T-helper 22 cell (primary cell): ENCODE results near the gene FLNA.

ENCODE experiments used
- DNase-seq: peaks from one replicate; pipeline ENCODE4 v3.0.0-alpha.2; 2020; ENCODE audit warnings: low read depth

The FLNA gene

DNA sequence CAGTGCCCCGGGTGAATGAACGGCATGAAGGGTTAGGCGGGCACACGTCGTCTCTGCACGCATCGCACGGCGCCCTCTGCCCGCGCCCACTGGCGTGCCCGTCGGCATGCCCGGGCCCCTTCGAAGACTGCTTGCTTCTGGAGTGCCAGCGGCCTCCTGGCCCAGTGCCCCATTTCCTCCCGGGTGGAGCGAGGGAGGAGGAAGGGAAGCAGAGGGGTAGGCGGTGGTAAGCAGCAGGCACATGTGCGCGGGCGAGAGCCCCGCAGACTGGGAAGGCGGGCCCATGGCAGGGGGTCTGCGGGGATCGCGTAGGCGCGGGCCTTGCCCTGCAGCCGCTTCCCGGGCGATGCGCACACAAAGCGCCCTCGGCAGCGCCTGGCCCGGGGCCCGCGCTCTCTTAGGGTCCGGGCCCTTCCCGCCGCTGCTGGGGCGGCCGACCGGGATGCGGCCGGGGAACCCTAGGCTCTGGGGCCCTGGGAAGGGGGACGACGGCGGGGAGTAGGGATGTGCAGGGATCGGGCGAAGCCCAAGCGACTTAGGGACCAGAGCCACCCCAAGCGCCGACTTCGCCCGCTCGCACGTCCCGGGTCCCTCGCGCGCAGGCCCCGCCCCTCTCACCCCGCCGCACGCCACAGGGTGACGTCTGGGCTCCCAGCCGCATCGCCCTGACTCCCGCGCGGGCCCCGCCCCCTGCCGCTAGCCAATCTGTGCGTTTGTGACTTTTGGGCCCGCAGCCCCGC lies 3.8 kb upstream of the FLNA start:
- peak; percentile 95 for DNase-seq

DNA sequence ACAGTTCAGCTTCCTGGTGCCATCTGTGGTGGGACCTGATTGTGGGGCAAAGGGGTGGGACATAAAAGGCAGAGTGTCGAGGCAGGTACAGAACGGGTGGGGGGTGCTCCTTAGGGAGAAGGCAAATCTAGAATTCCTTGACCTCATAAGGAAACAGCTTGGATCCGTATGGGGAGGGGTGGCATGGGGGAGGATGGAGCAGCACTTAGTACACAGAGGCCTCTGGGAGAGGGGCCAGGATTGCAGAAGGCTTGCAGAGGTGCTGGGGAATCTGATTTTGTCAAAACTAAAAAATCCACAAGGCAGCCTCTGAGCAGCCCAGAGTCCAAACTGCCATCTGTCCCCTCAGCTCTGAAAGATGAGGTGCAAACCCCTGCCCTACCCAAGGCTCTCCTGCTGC lies 2.3 kb upstream of the FLNA start:
- no peak for DNase-seq

DNA sequence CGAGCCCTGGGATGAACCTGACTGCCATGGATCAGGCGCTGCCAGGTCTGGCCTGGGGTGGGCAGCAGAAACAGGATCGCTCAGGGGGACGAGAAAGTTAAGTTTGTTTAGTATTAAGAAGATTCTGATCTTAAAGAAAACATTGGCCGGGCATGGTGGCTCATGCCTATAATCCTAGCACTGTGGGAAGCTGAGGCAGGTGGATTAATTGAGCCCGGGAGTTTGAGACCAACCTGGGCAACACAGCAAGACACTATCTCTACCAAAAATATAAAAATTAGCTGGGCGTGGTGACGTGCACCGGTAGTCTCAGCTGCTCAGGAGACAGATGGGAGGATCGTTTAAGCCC lies 696 bp upstream of the FLNA start:
- no peak for DNase-seq

DNA sequence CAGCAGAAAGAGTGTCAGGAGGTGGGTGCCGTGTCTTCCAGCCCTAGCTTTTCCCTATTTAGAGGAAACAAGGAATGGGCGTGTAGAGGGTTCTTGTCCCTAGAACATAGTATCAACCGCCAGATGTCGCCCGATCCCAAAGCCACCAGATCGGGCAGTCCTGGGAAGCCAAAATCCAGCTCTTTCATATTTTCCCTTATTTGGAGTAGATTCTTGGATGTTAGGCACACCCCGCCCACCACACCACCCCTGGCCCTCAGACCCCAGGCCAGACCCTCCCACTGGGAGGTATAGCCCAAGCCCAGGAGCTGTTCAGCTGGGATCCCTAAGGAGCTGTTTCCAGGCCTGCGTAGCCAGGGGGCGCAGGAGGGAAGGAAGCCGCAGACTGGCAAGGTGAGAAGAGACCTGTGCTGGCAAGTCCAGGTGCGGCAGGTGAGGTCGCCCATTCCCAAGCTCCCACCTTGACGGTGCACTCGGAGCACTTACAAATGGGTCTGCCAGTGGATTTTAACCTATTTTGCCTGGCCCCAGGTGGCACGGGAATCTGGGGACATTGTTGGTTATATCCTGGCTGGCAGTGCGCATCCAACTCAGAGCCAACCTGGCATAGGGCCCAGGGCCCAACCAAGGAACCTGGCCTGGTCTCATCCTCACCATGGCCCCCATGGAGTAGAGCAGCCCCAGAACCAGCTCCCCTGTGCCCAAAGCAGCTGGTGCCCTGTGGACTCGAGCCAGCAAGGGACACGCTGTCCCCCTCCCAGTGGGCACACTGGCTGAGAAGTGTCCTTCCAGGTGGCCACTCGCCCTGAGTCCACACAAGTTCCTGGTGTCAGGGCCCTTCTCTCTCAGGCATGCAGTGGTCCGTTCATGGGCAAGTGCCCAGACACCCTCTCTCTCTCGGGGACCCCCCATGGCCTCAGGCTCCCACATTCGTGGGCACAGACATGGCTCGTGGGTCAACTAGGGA lies 811 bp downstream of the FLNA start:
- no peak for DNase-seq

DNA sequence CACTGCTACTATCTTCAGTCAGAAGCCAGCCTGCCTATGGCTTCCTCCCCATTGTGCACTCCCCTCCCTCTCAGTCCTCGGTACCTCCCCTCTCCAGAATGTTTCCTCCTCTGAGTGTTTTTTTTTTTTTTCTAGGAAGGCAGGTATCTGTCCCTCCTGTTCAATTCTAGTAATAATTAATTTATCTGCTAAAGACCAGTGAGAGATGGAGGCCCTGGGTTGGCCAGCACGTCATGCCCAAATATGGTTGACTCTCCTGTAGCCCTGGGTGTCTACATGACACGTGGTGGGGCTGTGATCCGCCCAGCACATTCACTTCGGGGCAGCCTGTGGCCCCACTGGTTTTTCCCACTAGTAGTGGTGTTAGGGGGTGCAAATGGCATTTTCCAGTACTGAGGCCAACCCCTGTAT lies 1.8 kb downstream of the FLNA start:
- peak; percentile 41 for DNase-seq

DNA sequence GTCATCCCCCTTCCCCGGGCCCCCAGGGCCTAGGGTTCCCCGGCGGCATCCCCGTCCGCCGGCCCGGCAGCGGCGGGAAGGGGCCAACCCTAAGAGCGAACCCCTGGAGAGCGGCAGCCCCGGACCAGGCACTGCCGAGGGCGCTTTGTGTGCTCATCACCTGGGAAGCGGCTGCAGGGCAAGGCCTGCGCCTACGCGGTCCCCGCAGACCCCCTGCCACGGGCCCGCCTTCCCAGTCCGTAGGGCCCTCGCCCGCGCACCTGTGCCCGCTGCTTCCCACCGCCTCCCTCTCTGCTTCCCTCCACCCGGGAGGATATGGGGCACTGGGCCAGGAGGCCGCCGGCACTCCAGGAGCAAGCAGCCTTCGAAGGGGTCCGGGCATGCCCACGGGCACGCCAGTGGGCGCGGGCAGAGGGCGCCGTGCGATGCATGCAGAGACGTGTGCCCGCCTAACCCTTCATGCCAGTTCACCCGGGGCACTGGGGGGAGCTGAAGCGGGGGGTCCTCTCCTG lies 2.6 kb downstream of the FLNA start:
- no peak for DNase-seq

DNA sequence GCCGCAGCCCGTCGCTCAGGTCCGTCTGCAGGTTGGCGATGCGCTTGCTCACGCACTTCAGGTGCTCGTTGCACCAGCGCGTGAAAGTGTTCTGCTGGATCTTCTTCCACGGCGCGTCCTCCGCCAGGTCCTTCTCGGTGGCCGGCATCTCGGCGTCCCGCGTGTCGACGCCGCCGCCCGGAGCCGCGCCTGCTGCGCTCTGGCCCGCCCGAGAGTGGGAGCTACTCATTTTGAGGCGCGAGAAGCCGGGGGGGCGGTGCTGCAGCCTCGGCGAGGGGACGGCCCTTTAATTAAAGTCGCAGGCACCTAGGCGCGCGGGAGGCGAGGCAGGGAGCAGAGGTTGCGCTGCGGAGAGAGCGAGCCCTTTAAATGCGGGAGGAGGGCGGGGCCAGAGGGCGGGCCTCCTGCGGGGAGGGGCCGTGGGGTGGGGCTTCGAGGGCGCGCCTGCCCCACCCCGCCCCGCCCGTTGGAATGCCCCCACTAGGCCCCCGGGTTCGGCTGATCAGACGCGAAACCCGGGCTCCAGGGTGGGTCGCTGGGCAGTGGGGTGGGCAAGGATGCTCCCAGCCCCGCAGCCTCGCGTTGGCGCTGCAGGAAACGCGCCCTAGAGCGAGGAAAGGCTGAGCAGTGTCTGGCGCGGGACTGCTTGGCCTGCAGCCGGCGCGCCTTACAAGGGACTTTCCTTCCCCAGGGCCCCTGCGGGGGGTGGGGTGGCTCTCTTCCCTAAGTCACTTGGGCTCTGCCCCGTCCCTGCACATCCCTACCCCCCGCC lies 3.2 kb downstream of the FLNA start:
- peak; percentile 88 for DNase-seq

DNA sequence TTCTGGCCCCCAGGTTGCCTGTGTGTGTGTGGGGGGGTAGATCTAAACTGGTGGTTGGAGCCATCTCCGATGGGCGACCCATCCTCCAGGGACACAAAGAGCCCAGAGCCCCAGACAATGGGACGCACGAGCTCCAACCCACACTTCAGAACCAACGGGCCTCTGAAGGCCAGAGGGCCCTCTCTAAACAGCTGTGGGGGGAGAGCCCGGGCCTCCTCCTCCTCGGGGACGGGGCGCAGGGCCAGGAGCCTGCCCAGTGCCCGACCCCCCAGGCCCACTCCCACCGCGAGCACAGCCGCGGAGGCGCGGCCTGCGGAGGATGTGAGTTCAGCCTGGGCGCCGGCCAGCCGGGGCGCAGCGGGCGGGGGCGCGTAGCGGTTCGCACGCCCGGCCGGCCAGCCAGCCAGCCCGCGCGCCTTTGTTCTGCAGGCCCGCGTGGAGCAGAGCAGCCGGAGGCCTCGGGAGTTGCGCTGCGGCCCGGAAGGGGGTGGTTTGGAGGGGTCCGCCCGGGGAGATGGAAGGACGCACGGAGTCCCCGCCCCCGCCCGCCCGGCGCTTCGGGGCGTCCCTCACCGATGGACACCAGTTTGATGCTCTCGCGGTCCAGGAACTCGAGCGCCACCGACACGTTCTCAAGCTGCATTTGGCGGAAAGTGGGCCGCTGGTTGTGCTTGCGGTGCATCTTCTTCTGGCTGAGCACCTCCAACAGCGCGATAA lies 4.0 kb downstream of the FLNA start:
- DNase-seq: no peak

DNA sequence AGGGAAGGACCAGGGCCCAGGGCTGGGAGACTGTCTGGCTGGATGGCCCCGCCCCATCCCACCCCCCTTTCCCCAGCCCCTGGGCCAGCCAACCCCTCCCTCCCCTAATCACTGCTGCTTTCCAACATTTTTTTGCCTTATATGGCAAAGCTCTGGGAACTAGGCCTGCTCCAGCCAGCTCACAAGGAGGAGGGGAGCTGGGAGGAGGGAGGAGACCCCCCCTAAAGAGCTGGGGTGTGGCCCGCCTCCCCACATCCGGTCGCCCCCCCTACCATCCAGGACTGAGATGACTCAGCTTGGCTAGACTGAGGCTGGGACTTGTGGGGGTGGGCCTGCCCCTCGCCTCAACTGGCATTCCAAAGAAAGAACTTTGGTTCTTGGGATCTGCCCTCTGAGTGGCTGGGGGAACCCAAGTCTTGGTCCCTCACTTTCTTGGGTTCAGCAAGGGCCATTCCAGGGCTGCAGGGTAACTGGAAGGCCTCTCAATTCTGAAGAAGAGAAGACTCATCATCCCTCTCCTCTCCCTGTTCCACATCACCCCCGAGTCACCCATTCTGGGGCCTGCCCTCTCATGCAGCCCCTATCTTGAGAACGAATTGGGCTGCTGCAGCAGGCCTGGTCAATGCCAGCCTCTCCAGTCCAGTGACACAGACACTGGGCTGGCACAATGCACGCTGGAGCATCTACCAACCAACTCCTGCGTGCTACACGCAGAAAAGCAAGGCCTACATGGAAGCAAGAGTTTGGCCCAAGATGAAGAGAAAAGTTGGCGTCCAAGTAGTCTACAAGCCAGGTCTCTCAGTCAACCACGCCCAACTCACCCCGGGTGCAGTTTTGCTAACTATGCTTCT lies 4.8 kb downstream of the FLNA start:
- DNase-seq: peak; percentile 80

DNA sequence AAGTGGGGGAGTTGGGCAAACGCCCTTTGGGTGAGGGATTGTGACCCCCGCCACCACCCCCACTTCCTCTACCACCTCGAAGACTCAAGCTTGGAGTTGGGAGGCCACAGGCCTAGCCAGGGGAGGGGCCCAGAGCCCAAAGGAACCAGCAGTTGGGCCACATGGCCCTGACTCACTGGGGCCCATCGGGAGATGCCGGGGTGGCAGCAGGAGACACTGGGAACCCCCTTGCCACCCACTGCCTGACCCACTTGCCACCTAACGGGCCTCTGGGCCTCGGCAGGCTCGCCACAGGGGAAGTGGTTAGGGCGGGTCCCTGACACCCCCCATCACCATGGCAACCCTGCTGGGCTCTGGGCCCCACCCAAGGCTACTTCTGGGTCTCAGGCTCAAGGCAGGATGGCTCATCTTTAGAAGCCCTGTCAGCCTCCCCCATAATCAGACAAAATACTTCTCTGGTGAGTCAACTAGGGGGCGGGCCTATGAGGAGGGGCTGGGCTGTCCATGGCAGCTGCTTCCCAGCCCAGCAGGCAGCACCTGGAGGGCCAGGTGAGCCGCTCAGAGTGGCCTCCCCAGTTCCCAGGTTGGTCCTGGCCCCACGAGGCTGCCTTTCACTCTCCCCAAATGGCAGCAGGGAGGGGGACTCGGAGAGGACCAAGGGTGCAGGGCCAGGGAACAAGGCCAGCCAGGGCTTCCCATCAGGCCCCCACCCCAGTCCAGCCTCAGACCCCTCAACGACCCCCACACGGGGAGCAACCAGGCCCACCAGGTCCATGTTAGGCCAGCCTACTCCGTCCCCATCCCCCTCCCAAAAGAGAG lies 5.6 kb downstream of the FLNA start:
- DNase-seq: peak; percentile 97

DNA sequence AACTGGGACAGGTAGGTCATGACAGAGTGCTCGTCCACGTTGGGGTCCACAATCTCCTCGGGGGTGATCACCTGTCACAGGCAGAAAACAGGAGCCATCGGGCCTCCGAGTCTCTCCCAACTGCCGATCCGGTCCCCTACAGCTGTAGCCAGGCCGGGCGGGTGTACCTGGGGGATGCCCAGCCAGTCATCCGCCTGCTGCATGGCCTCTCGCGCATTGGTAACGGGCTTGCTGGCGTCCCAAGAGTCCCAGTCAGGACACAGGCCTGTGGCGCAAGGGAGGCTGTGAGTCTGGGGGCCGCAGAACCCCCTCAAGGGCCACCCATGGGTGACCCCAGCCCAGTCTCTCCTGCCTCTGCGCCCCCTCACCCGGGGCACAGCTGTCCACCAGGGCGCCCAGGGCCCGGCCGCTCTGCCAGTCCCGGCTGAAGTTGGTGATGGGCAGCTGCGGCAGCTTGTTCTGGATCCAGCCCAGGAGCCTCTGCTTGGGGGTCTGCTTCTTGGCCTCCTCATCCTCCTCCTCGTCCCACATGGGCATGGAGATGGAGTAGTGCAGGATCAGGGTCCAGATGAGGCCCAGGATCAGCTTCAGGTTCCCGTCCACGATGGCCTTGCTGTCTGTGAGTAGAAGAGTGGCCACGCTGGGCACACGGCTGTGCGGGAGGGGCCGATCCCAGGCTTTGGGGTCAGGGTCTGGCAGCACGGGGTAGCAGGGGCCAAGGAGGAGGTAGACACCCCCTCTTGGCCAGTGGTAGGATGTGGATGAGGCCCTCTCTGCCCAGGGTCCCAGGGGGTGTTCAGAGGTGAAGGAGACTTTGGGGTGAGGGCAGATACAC lies 6.7 kb downstream of the FLNA start:
- no peak for DNase-seq

DNA sequence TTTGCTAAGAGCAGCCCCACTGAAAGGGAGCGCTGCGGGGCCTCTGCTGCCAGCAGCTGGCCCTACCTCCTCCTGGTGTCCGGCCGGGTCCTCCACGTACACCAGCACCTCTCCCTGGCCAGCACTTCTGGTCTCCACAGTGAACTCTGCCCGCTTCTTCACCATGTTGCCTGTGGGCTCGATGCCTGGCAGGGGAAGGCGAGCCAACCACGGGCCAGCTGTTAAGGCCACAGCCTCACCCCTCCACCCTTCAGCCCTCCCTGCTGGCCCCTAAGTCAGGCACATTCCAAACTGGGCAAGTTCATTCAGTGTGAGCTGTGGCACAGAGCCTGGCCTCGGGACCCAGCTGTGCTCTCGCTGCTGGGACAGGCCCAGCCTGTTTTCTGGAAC lies 7.8 kb downstream of the FLNA start:
- no peak for DNase-seq

DNA sequence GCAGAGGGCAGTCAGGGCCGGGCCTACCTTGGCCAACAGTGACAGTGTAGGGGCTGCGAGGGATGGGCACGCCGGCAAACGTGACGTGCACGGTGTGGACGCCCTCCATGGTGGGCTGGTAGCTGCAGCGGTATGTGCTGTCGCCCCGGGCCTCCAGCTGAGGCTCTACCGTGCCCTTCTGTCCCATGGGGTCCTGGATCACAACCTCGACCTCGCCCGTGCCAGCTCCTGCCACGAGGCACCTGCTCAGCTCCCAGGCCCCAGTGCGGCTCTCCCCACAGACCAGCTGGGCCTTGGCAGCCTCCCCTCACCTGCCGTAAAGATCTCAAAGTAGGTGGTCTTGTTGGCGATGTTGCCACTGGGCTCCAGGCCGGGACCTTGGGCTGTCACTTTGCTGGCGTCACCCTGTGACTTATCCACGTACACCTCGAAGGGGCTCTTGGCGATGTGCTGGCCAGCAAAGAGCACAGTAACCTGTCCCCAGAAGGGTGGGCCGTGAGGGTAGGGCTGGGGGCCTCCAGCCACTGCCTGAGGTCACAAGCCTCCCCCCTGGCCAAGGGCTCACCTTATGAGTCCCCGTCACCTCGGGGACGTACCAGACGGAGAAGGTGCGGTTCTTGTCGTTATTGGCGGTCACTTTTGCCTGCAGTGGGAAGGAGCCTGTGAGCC lies 8.3 kb downstream of the FLNA start:
- DNase-seq: no peak

DNA sequence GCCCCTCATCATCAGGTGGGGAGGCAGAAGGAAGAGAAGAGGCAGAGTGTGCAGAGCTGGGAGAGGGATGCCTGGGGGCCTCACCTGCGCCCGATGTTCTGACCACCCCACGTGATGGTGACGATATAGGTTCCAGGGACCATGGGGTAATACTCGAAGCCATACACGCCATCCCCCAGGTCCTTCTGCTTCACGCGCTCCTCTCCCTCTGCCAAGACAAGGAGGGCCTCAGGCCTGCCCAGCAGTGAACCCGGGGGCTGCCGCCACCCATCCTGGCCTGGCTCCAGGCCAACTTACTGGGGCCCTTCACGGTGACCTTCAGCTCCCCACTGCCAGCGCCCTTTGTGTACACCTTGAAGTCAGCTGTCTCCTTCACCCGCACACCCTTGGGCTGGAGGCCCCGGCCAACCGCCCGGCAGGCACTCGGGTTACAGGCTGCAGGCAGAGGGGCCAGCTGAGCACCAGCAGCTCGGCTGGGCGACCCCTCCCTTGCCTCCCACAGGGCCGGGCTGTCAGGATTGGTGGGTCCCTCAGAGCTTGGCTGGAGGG lies 9.3 kb downstream of the FLNA start:
- DNase-seq: no peak

DNA sequence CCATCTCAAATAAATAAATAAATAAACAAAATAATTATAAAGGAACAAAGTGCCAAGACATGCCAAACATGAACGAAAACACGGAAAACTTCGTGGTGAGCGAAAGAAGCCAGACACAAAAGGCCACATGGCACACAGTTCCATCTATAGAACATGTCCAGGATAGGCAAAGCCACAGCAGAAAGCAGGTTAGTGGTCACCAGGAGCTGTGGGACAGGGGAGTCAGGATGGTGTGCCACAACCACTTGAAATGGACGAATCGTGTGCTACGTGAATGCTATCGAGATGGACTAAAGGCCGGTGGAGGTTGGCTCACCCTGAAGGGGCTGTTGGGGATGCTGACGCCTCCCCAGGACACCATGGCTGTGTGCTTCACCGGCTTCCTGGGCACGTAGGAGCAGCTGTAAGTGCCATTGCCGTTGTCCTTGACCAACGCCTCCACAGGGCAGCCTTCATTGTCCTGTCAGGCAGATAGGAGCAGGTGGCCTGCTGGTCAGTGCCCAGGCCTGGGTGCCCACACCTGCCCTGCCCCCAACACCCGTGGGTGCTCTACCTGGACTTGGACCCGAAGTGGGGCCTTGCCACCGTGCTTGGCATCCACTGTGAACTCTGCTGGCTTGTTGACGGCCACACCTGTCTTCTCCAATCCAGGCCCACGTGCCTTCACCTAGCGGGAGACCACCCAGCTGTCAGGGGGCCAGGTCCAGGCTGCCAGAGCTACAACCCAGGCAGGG lies 10.6 kb downstream of the FLNA start:
- DNase-seq: no peak

DNA sequence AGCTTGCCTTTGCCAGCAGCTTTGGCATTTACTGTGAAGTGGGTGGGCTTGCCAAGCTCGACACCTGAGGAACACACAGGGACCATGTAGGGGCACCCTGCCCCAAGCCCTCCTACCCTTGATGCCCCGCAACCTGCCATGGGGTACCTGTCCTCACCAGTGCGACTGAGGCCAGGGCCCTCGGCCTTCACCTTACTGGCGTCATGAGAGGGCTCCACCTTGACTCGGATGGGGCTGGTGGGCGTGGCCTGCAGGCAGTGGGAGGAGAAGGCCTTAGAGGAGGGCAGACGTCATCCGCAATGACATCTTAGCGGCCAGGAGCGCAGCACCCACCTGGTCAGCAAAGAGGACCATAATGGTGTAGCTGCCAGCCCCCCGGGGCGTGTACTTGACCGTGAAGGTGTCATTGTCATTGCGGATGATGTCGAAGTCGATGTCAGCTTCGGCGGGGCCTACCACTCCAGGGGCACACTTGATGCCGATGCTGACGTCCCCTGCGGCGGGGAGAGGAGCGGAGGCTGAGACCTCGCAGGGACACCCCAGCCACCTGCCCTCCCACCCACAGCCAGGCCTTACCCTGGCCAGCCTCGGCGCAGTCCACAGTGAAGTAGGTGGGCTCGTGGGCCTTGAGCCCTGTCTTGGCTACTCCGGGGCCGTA lies 12.2 kb downstream of the FLNA start:
- no peak for DNase-seq

DNA sequence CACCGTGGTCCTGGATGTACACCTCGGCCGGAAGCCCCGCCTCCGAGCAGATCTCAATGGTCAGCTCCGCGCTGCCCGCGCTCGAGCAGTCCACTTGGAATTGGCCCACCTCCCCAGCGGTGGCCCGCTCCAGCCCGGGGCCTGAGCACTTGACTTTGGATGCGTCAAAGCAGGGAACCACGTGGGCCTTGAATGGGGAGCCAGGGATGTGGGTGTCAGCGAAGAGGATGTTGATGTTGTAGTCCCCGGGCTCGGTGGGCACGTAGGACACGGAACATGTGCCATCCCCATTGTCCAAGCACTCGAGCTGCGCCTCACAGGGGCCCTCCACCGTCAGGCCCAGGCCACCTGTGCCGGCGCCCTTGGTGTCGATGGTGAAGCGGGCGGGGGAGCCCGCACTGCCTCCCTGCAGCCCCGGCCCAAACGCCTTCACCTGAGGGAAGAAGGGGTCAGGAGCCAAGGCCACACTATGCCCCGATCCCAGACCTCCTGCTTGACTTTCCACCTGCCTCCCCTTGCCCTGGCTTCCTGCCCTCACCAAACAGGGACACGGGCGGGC lies 14.2 kb downstream of the FLNA start:
- no peak for DNase-seq
